ENCODE measurements around the gene S100P.

S100P gene

GRCh38 chr4:6734165-6734786 lies 40.6 kb downstream of the S100P start:
- DNase-seq (ENCODE audit: extremely low read depth, low read depth), result no peak
- no peak for TF ChIP-seq CTCF (IDR thresholded peaks at IDR 0.05; ENCODE audit: low read depth, low read length)

- DNase-seq (ENCODE audit: extremely low read depth, low read depth), result no peak
- no peak for TF ChIP-seq CTCF (IDR thresholded peaks at IDR 0.05; ENCODE audit: low read depth, low read length)
These were observed 46.2 kb downstream of the S100P start for GRCh38 chr4:6739920-6740319.

GRCh38 chr4:6740347-6740746 lies 46.7 kb downstream of the S100P start:
- no peak for DNase-seq (ENCODE audit: extremely low read depth, low read depth)
- no peak for TF ChIP-seq CTCF (IDR thresholded peaks at IDR 0.05; ENCODE audit: low read depth, low read length)

GRCh38 chr4:6742507-6742906 lies 48.8 kb downstream of the S100P start:
- no peak for TF ChIP-seq CTCF (IDR thresholded peaks at IDR 0.05; ENCODE audit: low read depth, low read length)
- no peak for DNase-seq (ENCODE audit: extremely low read depth, low read depth)

- no peak for DNase-seq (ENCODE audit: extremely low read depth, low read depth)
- no peak for TF ChIP-seq CTCF (IDR thresholded peaks at IDR 0.05; ENCODE audit: low read depth, low read length)
These were observed 49.3 kb downstream of the S100P start for GRCh38 chr4:6742989-6743388.

Data from AG09319 (cell line).